GM21447 (cell line): ENCODE data around the gene S100A10.

Experiments
- ATAC-seq: cut with Tn5 transposase; IDR thresholded peaks from one replicate; pipeline ENCODE4 v1.9.1; 2021; ENCODE audit not compliant: unreplicated experiment

Gene S100A10

DNA sequence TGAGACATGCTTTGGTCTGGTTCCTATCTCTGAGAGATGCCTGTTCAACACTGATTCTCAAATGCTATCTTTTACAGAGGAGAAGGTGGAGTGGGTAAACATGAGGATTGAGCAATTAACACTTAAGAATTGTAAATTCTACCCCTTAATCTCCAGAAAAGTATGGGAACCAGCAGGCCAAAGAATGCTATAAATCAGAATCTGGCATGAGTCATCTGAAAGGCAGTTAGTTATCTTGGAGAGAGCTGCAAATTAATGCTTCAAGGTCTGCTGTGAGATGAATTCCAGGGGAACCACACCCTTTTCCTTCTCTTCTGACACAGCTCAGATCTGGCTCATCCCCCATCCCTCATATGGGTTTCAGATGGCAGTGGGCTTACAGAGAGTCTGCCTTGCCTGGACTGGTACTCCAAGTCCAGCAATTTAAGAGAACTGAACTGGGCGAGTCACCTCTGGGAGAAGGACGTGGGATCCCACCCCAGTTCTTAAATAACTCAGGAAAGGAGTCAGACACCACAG, 5.2 kb downstream of the S100A10 start:
- ATAC-seq = no peak

DNA sequence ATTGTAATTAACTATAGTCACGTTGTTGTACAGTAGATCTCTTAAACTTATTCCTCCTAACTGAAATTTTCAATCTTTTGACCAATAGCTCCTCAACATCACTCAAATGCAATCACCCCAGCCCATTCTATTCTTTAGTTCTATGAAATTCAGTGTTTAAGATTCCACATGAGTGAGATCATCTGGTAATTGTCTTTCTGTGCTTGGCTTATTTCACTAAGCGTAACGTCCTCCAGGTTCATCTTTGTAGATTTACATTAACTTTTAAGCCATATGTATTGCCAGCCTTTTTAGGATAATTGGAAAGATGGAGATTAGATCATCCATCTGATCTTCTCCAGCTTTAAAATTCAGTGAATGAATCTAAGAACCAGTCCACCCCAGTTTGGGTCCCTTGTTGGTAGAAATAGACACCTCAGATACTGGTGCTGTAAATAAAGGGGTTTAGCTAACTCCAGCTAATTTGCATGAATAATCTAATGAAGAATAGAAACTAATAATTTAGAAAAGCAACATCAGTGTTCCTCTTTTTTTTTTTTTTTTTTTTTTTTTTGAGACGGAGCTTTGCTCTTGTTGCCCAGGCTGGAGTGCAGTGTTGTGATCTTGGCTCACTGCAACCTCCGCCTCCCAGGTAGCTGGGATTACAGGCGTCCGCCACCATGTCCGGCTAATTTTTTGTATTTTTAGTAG, 7.0 kb downstream of the S100A10 start:
- no peak for ATAC-seq

DNA sequence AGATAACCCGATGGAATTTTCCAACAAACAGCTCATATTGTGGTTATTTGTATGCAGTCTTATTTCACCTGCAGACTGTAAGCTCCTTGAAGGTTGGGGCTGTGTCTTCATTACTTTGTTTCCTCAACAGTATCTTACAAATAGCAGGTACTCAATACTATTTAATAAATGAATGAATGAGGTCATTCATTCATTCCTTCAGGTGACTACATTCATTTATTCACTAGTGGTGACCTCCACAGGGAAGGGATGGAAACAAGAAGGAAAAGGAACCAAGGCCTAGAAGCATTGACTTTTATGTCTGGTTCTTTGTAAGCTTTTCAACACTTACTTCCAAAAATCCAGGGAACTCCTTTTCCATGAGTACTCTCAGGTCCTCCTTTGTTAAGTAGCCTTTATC, 7.9 kb downstream of the S100A10 start:
- no peak for ATAC-seq

DNA sequence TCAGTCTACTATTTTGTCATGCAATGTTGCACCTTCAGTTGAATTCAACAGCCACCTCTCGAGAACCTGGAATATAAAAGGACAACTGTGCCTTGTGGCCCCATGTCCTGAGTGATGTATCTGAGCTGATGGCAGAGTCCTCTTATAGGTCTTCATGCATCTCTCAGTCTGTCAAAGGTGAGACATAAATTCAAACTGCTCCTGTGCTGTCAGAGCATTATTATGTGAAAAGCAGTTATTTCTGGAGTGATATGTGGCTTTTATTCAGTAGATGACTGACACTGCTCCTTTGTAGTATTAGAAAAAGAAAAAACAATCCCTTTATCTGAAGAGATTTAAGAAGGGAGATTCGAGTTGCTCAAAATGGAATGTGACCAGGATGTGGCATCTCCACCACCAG, 8.4 kb downstream of the S100A10 start:
- ATAC-seq = no peak

DNA sequence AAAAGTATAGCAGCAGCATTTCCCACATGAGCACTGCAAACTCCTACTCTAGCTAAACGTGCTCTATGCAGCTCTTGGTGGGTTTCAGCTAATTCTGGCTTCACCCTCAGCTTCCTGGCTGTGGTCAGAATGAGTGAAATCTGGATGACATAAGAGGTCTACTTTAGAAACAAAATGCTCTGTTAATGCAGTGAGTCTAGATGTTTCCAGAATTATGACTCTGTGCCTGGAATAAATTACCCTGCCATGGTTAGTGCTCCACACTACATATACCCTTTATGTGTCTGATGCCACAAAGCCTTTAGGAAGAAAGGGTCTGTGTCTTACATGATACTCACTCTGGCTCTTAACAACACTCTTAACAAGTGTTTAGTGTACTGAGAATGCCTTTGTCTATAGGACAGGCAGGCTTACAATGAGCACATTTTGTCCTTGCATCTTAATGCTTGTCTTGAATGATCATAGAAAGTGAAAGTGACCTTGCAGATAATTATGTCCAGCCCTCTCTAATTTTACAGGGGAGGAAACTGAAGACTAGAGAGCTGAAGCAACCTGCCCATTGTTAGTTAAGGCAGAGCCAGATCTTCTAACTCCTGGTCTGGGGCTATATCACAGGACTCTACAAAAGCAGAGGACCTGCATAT, 9.2 kb downstream of the S100A10 start:
- peak; percentile 73 for ATAC-seq

DNA sequence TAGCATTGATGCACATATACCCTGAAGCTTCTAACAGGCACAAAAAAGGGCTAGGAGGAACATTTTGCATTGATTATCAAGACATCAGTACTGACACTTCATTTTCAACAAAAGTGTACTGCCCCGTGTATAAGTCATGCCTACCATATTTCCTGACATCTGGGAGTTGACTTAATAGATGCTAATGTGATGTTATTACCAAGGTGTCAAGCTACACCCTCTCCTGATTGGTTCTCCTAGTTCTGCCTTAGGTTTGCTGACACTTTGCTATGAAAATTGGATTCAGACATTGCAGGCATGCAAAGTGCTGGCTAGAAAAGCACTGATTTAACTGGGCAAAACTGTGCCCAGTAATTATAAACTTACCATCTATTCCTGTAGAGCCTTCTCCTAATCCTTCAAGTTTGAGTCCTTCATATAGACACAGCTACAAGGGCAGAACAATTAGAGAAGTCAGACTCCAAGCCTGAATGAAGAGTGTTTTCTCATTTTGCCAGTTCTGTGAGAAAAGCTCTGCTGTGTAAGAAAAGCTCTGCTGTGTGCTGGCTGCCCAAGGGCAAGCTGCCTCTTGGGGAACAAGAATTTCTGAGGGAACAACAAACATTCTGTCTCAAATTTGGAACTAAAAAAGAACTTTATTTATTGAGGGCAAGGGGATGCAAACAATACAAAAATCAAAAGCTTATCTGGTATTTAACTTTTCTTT, 11.2 kb downstream of the S100A10 start:
- ATAC-seq = no peak

DNA sequence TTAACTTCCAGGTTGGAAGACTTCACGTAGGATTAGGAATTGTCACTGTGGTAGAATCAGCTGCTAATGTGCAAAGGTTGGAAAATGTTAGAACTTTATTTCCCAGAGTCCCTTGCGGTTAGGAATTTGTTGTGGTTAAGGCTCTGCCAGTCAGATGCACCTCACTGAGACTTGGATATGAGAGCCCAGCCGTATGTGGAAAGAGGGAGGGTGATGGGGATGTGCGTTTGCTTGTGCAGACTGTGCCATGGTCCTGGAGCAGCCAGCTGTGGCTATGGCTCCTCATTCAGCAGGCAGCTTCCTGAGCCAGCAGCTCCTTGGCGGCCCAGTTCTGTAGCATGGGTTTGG, 12.5 kb downstream of the S100A10 start:
- no peak for ATAC-seq

DNA sequence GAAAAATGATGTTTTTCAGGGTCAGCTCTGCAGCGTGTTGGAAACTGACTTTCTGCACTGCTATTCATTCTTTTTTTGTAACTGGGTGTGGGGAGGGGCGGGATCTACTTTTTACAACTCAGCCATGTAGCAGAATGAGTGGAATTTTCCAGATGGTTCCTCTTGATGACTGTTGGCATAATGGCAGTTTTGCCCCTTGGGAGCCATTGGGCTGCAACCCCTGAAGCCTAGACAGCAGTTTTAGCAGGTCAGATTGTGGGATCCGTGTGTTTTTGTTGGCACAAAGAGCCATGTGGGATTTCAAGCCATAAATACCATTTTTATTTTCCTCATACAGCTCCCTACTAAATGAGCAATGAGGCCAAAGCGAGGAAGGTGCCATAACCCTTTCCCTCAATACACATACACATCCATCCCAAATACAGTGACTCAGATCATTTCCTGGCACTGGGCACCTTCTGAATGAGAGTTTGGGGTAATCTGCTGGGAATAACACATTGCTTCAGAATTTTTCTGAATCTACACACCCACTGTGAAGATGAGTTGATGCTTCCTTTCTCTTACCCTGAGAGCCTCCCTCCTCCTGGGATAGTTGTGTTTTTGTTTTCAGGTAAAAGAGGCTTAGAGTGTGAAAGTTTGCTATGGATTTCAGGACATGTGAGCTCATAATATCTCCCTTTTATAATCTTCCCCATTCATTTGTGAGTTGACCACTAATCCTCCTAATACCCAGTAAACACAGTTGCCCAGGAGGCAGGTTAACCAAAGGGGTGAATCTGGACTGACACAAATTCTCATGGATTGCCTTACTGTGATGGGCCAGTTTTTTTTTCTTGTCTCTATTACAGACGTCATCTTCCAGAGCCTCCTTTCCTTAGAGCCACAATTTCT, 13.1 kb downstream of the S100A10 start:
- no peak for ATAC-seq

DNA sequence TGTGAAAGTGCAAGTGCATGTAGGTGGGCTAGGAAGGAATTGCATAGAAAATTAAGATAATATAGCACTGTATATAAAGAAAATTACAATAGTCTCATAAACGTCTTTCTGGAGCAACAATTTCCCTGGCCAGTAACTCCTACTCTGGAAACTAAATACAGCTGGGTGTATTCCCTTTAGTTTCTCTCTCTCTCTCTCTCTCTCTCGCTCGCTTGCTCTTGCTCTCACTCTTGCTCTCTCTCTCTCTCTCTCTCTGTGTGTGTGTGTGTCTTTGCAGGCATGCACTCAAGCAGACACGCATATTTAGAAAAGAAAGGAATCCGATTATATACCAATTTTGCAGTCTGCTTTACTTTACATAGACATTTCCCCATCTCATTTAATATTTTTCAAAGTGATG, 14.7 kb downstream of the S100A10 start:
- ATAC-seq = no peak

DNA sequence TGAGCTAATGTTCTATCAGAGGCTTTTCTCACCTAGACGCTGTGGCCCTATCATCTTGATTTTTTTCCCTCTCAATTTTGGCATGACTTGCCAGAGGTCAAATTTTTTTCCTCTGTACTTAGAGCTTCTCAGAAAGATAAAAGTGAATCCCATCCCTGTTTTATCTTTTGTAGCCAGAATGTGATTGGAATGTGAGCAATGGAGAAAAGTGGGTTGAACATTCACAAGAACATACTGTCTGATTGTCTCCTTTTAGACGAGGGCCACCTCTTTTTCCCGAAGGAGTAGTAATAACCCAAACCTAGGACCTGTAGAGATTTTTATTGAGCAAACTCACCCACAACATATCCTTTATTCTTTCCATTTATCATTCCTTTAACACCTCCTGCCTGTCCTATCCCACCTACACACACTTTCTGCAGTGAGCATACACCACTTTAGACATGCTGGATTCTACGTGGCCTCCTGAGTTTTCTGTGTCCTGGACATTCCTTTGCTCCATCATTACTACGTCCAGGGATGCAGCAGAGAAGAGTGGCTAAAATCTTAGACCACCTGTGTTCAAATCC, 15.9 kb downstream of the S100A10 start:
- ATAC-seq = no peak

DNA sequence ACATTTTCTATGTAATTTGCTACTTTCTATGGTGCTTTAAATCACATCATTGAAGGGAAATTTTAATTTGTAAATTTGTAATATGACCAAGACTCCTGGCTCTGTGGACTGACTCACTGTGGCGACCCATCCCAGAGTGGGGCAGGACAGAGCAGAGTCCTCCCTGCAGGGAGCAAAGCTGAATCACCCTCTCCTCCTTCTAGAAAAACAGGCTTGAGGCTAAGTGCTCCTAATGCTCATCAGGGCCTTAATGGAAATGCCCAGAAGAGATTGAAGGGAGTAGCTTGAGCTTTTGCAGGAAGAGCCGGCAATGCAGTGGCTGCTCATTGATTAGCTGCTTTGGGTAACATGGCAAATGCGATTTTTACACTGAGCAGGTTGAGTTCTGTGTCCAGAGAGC, 16.8 kb downstream of the S100A10 start:
- ATAC-seq = no peak

DNA sequence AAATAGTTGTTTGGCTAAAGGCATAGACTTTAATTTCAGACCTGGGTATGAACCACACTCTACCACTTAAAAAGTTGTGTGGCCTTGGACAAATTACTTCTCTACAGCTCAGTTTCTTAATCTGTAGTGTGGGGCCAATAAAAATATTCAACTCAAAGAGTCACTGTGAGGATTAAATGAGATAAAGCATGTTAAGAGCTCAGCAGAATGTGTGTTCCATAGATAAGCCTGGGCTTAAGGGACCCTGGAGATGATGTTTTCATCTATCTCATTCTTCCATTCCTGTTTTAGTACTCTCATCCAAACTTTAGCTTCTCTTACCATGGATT, 17.7 kb downstream of the S100A10 start:
- ATAC-seq = no peak

DNA sequence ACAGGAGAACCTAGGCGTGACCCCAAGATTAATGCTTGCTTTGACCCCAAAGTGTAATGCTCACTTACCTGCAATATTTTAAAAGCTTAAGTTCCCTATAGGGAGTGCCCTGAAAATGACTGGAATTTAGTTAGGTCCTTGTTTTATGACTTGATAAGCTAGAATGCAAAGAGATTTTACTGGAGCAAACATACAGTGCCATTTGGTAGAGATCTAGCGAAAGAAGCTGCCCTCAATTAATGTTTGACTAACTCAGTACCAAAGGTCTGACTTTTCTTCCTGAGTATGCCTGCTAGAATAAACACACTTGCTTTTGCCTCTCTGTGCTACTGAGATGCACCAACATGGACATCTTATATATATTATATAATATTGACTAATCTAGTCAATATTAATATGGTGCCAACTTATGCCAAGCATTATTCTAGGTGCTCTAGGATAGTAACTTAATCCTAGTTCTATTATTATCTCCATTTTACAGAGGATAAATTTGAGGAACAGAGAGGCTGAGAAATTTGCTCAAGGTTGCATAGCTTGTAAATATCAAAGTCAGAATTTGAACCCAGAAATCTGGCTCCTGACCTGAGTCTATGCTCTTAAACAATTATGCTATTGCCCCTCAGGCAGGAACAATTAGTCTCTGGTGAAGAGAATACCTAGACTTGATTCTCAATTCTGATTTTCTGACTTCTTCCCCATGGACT, 18.2 kb downstream of the S100A10 start:
- ATAC-seq = no peak

DNA sequence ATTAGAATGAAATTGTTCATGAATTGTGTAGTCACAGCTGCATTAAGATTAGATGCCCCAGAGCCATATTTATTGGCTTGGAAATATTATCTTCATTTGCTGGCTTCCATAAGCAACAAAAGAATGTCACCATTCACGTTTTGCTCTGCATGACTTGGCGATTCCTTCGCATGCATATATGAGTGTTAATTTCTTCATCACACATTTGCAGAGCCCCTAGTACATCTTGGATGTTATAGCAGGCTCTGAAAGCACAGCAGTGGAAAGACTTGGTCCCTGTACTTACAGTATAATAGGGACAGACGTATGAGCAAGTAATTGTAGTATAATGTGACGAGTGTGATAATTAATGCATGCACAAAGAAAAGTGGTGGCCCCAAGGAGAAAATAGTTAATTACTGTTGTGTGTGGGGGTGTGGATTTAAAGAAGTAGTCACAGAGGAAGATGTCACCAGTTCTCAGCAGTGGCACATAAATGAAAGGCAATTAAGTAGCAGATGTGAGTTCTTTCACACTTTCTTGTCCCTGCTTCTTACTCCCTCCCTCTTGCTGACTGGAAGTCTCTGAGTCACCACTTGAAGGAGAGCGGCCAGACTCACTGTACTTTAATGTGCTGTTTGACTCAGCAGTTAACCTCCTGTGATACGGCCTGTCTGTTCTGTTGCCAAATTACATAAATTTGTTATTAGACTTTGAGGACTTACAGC, 21.0 kb downstream of the S100A10 start:
- no peak for ATAC-seq

DNA sequence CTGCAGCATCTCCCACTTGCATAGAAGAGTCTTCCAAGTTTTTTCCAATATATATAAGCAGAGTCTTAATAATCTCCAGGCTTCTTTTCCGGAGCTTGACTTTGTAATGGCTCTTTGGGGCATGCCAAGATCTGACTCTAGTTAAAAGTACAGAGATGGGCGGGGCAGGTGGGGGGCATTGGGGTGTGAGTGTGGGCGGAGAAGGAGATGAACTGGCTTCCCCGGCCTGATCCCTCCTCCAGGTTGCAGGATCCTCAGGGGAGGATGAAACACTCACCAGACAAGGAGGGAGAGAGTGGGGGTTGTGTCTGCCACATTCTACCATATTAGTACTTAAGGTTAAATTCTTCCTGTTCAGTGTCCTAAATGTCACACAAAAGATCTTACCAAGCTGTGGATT, 23.0 kb downstream of the S100A10 start:
- ATAC-seq = no peak

DNA sequence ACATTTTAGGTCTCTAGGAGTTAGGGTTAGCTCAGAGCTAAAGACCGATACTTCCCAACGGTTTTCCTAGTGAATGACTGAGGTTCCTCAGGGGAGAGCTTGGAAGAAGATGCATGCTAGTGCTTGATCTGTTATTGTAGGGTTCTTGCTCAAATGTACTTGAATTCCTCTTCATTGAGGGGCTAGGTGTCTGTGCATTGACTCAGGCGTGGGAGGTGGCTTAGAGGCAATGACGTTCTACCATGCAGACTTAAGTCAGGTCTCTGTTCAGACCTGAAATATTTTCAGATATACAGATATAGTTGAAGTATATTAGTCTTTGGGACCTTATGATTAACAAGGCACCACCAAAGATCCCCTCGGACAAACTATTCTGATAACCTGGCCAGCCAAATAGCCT, 23.5 kb downstream of the S100A10 start:
- ATAC-seq = no peak

DNA sequence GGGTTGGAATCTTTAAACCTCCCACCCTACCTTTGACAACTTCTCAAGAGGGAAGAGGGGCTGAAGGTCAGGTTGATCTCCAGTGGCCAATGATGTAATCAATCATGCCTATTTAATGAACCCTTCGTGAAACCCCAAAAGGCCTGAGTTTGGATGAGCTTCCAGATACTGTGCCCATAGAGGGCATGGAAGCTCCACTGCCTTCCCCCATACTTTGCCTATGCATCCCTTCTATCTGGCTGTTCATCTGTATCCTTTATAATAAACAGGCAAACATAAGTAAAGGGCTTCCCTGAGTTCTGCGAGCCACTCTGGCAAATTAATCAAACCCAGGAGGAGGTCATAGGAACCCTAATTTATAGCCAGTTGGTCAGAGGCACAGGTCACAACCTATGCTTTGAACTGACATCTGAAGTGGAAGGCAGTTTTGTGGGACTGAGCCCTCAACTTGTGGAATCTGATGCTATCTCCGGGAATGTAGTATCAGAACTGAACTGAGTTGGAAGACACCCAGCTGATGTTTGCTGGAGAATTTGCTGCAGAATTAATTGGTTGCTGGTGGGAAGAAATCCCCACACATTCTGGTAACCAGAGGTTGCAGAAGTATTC, 24.8 kb downstream of the S100A10 start:
- ATAC-seq = no peak

DNA sequence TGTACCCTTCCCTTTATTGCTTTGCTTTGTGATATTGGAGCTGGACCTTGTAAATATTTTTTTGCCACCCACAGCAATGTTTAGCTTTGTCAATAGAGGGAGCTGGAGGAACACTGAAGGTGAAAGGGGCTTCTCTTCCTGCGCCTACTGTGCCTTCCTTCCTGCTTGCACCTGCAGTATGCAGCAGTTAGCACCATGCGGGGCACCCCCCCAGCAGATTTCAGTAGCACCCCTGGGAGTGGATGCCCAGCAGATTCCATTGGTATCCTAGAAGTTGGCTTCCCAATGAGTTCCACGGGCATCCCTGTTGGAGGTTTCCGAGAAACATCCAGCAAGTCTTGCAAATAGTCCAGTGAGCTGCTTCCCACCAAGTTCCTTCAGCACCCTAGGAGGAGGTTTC, 25.6 kb downstream of the S100A10 start:
- ATAC-seq = no peak

DNA sequence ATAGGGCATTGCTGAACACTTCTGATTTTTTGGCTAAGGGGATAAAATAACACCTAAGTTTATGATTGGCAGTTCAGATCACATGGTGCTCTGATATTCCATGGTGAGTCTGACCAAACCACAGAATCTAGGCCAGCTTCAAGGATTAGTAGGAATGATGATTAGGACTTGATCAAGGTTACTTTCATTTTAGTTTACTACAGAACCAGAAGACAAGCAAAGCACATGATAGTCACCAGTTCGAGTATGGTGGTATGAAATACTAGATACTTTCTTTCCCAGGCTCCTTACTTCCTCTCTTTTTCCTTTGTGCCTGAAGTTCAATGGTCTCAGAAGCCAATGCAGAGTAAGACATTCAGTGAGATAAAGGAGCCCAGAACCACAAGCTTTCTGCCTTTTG, 26.6 kb downstream of the S100A10 start:
- ATAC-seq = no peak
